Stimulated activated CD8-positive, alpha-beta memory T cell treated with anti-CD3 and anti-CD28 coated beads, Interleukin-2, amount 100 ng/mL, for 48 hours (primary cell): ENCODE data around the gene PDXK.

Source experiments
- DNase-seq, 2 donors: peaks; one replicate each; pipeline ENCODE4 v3.0.0-alpha.2; 2020; ENCODE audit warnings: low read depth in 2 of 2

The PDXK gene

DNA sequence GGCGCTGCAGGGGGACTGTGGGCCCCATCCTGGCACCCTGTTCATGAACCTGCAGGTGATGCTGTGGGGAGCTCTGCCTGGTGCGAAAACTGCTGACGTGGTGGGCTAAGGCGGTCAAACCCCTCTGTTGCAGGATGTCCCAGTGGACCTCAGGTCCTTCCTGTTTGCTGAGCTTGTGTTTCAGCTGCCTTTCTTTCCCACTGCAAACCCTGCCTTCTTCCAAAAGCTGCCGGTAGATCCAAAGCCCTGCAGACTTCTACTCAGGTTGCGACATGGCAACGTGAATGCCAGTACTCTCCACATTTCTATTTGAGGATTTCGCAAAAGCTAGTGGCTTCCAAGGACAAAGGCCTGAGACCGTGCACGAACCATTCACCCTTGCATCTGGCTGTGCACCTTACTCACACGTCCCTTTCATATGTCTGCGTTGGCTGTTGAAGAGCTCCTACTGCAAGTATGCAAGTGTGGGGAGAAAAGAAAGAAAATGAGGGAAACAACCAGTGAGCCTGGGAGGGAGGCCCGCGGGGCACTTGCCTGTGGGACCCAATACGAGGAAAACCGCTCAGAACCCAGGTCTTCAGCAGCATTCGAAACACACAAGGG, 64.3 kb downstream of the PDXK start:
- DNase-seq = no peak

DNA sequence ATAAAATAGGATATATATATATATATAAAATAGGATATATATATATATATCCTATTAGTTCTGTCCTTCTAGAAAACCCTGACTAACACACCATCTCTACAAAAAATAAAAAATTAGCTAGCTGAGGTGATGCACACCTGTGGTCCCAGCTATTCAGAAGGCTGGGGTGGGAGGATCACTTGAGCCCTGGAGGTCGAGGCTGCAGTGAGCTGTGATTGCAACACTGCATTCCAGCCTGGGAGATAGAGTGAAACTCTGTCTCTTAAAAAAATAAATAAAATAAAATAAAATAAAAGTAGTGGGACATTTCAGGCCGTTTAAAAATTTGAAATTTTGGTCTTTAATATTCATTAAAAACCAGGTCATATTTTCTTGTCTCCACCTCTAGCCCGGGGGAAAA, 66.2 kb downstream of the PDXK start:
- no peak for DNase-seq

- no peak for DNase-seq
Measured at GRCh38 chr21:43786300-43786806, 67.4 kb downstream of the PDXK start.

- no peak for DNase-seq
Measured at GRCh38 chr21:43786807-43787440, 68.0 kb downstream of the PDXK start.

- DNase-seq = peak; percentile 89 to 91
Measured at GRCh38 chr21:43789276-43790009, 70.5 kb downstream of the PDXK start, which contains the start of gene RRP1. Gene RRP1 (plus strand): TSS chr21:43789577. CDS start chr21:43789630, 53 bp downstream.

DNA sequence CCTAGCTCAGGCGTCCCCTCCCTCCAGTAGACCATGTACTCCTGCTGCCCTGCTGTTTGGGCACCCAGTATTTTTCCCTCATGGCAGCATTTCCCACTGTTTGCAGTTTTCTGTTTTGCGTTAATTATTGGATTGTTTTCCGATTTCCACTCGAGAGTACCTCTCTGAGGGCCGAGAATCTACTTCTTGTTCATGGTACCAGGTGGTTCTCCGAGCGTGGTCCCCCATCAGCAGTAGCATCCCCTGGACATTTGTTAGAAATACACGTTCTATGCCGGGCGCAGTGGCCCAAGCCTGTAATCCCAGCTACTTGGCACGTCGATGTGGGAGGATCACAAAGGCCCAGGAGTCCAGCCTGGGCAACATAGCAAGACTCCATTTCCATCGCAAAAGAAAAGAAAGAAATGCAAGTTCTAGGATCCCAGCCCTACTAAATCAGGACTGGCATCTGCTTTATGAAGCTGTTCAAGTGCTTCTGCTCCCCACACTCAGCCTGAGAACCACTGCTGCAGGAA, 71.1 kb downstream of the PDXK start:
- no peak for DNase-seq

DNA sequence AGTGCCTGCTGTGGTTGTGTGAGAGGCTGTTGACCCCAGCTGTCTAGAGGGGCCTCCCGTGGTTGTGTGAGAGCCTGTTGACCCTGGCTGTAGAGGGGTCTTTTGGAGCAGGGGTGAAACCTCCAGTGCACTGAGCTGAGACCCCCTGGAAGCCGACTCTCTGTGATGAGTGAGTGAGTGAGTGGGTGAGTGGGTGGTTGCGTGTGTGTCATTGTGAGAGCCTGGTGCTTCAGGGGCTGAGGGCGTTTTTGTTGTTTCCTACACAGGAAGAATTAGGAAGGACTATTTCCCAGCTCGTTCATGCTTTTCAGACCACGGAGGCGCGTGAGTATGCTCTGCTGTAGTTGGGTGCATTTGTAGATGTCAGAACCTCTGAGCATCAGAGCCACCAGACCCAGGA, 73.5 kb downstream of the PDXK start:
- no peak for DNase-seq

- DNase-seq = no peak
Measured at GRCh38 chr21:43793243-43793642, 74.3 kb downstream of the PDXK start.

GRCh38 chr21:43794311-43794710, 75.4 kb downstream of the PDXK start:
- no peak for DNase-seq

GRCh38 chr21:43794857-43795256, 75.9 kb downstream of the PDXK start:
- DNase-seq = no peak

- no peak for DNase-seq
Measured at GRCh38 chr21:43797415-43797814, 78.5 kb downstream of the PDXK start.

DNA sequence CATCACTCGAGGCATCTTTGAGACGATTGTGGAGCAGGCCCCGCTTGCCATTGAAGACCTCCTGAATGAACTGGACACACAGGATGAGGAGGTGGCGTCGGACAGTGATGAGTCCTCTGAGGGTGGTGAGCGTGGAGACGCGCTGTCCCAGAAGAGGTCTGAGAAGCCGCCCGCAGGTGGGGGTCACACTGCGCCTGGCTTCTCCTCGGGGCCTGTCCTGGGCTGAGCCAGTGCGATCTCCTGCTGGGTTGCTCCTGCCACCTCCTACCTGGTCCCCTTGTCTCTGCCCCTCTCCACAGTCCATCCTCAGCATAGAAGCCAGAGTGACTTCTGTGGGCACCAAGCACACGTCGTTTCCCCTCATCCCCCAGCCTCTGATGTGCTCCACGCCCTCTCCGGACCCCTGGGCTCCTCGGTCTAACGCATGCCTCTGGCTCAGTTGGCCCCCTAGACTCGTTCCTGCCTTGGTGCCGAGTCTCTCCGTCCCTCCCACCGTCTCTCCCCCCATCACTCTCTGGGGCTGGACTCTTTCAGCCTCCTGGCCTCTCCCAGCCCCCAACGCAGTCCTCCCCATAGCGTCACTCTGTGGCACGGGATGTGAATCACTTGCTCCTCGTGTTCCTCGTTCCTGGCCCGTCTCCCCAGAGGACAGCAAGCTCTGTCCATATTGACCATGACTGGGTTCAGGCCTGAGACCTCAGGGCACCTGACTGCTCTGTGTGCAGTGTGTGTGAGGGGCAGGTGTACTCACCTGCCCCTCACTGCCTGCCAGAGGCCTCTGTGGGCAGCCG, 79.2 kb downstream of the PDXK start:
- DNase-seq = no peak

DNA sequence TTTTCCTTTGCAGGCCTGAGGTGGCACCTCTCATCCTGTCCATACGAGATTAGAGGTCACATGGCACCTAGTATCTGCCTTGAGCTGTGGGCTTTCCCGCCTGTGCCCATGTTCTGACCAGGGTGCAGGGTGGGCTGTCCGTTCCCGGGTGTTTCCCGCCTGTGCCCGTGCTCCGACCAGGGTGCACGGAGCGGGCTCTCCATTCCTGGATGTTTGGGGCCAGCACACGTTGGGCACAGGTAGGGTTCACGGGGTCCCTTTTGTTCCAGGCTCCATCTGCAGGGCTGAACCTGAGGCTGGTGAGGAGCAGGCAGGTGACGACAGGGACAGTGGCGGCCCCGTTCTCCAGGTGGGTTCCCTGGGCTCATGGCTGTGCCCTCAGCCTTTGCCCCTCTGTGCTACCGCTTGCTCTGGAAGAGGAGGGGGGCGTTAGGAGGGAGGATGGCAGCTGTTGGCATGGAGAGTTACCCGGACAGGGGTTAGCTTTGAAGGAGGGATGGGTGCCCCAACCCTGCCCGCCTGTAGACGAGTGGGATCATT, 80.4 kb downstream of the PDXK start:
- DNase-seq = no peak

GRCh38 chr21:43800124-43800523, 81.2 kb downstream of the PDXK start:
- no peak for DNase-seq

DNA sequence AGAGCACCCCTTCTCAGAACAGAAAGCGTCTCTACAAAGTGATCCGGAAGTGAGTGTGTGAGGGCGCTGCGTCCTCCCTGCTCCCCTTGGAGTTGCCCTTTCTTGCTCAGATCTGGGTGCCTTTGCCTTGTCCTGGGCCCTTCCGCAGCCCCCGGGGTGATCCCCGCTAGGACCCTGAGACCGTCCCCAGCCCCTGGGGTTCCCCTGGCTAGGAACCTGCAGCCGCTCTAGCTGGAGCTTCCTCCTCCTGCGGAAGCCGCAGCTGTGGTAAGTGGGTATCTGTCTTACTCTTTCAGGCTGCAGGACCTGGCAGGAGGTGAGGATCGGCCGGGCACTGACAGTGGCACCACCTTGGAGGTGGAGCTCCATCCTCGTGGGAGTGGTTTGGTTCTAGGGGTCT, 81.6 kb downstream of the PDXK start:
- no peak for DNase-seq

DNA sequence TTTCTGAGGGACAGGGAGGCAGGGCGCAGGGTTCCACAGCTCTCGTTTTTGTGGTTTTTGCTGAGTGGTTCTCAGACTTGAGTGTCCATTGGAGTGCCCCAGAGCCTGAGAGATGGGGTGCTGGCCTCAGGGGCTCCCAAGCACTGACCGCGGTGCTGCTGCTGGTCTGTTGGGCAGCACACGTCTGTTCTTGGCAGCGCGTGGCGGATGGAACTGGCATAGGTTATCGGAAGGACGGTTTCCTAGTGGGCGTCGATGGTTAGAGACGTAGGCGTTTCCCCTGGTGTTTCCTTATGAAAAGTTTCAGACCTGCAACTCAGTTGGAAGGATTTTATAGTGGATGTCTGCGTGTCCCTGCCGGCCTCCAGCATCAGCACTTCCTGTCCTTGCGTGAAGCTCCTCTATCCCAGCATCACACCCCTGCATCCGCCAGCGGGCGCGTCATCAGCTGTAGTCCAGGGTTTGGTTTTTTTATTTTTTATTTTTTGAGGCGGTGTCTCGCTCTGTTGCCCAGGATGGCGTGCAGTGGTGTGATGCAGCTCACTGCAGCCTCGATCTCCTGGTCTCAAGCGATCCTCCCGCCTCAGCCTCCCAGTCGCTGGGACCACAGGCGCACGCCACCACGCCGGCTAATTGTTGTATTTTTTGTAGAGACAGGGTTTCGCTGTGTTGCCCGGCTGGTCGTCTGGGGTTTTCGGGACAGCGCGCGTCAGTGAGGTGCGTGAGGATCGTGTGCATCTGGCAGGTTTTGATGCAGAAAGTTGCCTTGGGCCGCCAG, 82.3 kb downstream of the PDXK start:
- no peak for DNase-seq

- DNase-seq = no peak
Measured at GRCh38 chr21:43802713-43803313, 83.9 kb downstream of the PDXK start.

GRCh38 chr21:43803558-43804300, 84.8 kb downstream of the PDXK start:
- no peak for DNase-seq

DNA sequence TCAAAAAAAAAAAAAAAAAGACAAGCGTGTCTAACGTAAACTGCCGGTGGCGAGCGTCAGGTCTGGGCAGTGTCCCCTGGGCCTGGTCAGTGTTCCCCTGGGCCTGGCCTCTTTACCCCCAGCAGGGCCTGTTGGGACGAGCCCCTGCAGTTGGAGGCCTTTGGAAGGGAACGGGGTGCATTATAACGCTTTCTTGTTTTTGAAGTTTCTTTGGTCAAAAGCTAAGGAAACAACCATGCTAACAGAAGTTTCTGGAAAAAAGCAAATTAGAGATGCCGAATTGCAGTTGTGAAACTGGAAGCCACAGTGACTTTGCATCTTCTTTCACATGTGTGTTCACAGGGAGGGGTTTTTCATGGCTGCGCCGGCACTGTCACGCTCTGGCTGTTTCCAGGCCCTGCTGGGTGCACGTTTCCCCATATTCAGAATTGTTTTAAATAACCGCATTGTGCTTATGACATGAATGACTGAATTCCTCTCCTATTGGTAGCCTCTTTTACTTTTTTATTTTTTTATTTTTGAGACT, 86.4 kb downstream of the PDXK start:
- DNase-seq = no peak
